Fibroblast of the aortic adventitia (primary cell): Measurements from ENCODE around the gene SMOC2. TPM values are rescaled to one million over a fixed set of nuclear protein-coding genes. Genes with fewer than 3 reads are reported as not detected.

ENCODE experiments used
- DNase-seq: peaks from one replicate; pipeline ENCODE4 v3.0.0-alpha.2; 2010; ENCODE audit warnings: low read depth
- H3K4me3 ChIP-seq: 2 replicates; pipeline ENCODE4 v1.5.1; 2011; ENCODE audit warnings: low read depth, mild to moderate bottlenecking, control low read depth, low read length, moderate library complexity
- total RNA-seq: library from RNA; depleted of rRNA; stranded (reverse); fragments of >200 nt; gene quantifications from 2 replicates; pipeline ENCODE4 v1.2.3, GENCODE V29; 2012; ENCODE audit warnings: low replicate concordance
- TF ChIP-seq, protein P1 (sequence below): IDR thresholded peaks from 2 replicates; pipeline ENCODE4 v1.5.1; 2011; ENCODE audit warnings: mild to moderate bottlenecking, low read length, control low read depth, inconsistent platforms; ENCODE audit not compliant: insufficient read depth

SMOC2 gene
- total RNA-seq, 1 donor: 0.09 TPM

- TF ChIP-seq, protein P1, sequence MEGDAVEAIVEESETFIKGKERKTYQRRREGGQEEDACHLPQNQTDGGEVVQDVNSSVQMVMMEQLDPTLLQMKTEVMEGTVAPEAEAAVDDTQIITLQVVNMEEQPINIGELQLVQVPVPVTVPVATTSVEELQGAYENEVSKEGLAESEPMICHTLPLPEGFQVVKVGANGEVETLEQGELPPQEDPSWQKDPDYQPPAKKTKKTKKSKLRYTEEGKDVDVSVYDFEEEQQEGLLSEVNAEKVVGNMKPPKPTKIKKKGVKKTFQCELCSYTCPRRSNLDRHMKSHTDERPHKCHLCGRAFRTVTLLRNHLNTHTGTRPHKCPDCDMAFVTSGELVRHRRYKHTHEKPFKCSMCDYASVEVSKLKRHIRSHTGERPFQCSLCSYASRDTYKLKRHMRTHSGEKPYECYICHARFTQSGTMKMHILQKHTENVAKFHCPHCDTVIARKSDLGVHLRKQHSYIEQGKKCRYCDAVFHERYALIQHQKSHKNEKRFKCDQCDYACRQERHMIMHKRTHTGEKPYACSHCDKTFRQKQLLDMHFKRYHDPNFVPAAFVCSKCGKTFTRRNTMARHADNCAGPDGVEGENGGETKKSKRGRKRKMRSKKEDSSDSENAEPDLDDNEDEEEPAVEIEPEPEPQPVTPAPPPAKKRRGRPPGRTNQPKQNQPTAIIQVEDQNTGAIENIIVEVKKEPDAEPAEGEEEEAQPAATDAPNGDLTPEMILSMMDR: no peak
- no peak overlapping the region for H3K4me3 ChIP-seq
- DNase-seq: no peak
These were observed 40.9 kb upstream of the SMOC2 start for GRCh38 chr6:168400037-168400436.

GRCh38 chr6:168403370-168404005, 37.5 kb upstream of the SMOC2 start:
- no peak overlapping the region for H3K4me3 ChIP-seq
- DNase-seq: no peak
- TF ChIP-seq, protein P1: no peak

DNA sequence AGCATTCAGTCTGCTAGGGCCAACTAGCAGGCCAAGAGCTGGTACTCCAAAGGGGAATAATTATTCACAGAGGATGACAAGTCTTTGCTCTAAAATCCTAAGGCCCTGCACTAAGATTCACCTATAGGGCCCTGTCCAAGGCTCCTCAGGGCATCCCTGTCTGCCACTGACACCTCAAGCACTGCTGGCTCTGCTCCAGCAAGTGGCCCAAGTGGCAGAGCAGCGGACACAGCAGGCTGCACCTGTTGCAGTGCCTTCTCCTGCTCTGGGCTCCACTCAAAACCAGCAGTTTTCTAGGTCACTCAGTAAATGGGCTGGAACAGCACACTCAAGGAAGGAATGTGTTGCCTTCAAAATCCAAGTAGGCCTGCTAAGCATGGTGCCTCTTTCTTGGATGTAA, 36.4 kb upstream of the SMOC2 start:
- no peak overlapping the region for H3K4me3 ChIP-seq
- no peak for DNase-seq
- TF ChIP-seq, protein P1: no peak

DNA sequence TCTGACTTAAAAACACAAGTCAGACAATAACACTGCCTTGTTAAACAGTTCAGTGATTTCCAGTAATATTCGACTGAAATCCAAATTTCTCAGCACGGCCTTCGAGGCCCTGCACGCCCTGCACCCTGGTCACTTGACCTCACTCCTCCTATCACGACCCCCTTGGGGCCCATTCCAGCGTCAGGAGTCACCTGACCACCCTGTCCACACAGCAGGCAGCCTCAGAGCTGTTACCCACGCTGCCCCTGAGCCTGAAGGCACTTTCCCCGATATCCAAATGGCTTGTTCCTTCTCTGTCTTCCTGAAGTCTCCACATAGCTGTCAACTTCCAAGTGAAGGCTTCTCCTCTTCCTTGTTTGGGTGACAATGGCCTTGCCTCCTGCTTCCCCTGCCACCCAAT, 33.1 kb upstream of the SMOC2 start:
- H3K4me3 ChIP-seq: no peak overlapping the region
- no peak for DNase-seq
- TF ChIP-seq, protein P1: no peak

GRCh38 chr6:168408504-168409136, 32.4 kb upstream of the SMOC2 start:
- TF ChIP-seq, protein P1: no peak
- H3K4me3 ChIP-seq: no peak overlapping the region
- DNase-seq: no peak

DNA sequence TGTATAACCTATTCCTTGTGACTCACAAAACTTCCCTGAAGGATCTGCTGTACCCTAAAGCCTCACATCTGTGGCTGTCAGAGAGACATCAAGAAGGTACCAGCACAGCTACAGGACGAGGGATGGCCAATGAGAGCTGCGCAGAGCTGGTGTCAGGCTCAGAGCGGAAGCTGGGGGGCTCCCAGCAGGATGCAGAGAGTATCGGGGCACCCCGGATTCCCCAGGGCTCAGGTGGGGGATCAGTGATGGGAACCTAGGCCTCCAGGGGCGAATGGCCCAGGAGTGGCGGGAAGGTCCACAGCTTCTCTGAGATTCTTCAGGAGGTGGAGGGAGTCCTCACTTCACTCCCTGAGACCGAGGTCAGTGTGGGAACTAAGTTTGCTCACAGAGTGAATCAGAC, 30.9 kb upstream of the SMOC2 start:
- TF ChIP-seq, protein P1: no peak
- no peak overlapping the region for H3K4me3 ChIP-seq
- no peak for DNase-seq
